Gastrocnemius medialis (tissue), 4 donors: ENCODE measurements around the gene ZNF814. TPM values are rescaled to one million over a fixed set of nuclear protein-coding genes. Genes with fewer than 3 reads are reported as not detected.
A peak's percentile ranks its signal among the peaks of the same experiment; 100 is the strongest.
"Not testable (repeated sequence)": the region's sequence is repeated elsewhere in the genome, so short reads cannot be mapped to it uniquely, and the experiment has no call there.

Experiments used
- ATAC-seq, 2 donors: fragments of 150-250 bp; one replicate each; pipeline ENCODE4 v1.9.1; 2016
- DNase-seq, 2 donors: peaks; one replicate each; pipeline ENCODE4 v3.0.0-alpha.2; 2019
- H3K27ac ChIP-seq, 4 donors: fragments of 200-600 bp; sonication (generic); 1 replicate in 1 of 4; 2 replicates in 3 of 4; pipeline ENCODE4 v1.5.1; 2016 to 2018; ENCODE audit warnings: mild to moderate bottlenecking in 2 of 4, moderate library complexity in 1 of 4
- H3K27me3 ChIP-seq, 3 donors: fragments of 200-600 bp; sonication (generic) in 2 of 3; 1 replicate in 1 of 3; 2 replicates in 2 of 3; pipeline versions ENCODE4 v1.5.1 to v1.6.0; 2016 to 2019; ENCODE audit warnings: mild to moderate bottlenecking in 1 of 3, moderate library complexity in 1 of 3
- H3K36me3 ChIP-seq, 2 donors: fragments of 200-600 bp; sonication (generic) in 1 of 2; one replicate each; pipeline ENCODE4 v1.5.1; 2017 to 2018
- H3K4me1 ChIP-seq, 2 donors: fragments of 200-600 bp; sonication (generic) in 1 of 2; one replicate each; pipeline ENCODE4 v1.5.1; 2016 to 2017; ENCODE audit warnings: mild to moderate bottlenecking in 2 of 2
- H3K4me3 ChIP-seq, 4 donors: fragments of 200-600 bp; sonication (generic) in 3 of 4; 1 replicate in 1 of 4; 2 replicates in 3 of 4; pipeline ENCODE4 v1.5.1; 2016 to 2019; ENCODE audit warnings: mild to moderate bottlenecking in 2 of 4
- H3K9me3 ChIP-seq, 3 donors: fragments of 200-600 bp; sonication (generic) in 2 of 3; 1 replicate in 1 of 3; 2 replicates in 2 of 3; pipeline ENCODE4 v1.5.1; 2016 to 2019
- POLR2A ChIP-seq, 2 donors: fragments of 450-650 bp; IDR thresholded peaks; one replicate each; pipeline ENCODE4 v1.6.1; 2017; ENCODE audit warnings: antibody characterized with exemption in 2 of 2, mild to moderate bottlenecking in 2 of 2, moderate library complexity in 2 of 2
- in situ Hi-C, 4 donors: fragments of 200-750 bp; cut with MboI; loops; one replicate each; pipeline versions ENCODE4 v1.15.0 to v1.8.0; 2017; ENCODE audit warnings: low sequenced_read_pairs in 4 of 4
- intact Hi-C: fragments of 100-400 bp; cut with DNase I; formaldehyde crosslinking; loops from one replicate; pipeline ENCODE4 v1.15.1; 2023; ENCODE audit warnings: low total_unique reads
- total RNA-seq, 4 donors: library from RNA; depleted of rRNA; stranded (reverse); fragments of >200 nt; gene quantifications; one replicate each; pipeline versions ENCODE4 v1.1.0 to v1.2.3, GENCODE V29; 2016
- TF ChIP-seq, protein P1 (sequence below), 5 experiments: fragments of 450-650 bp in 3 of 5; fragments of 200-600 bp in 2 of 5; sonication (generic) in 2 of 5; IDR thresholded peaks in 4 of 5; conservative IDR thresholded peaks in 1 of 5; 1 replicate in 4 of 5; 2 replicates in 1 of 5; pipeline ENCODE4 v1.5.1; 2016 to 2019; ENCODE audit warnings: antibody characterized with exemption in 5 of 5, mild to moderate bottlenecking in 3 of 5, moderate library complexity in 3 of 5

The ZNF814 gene
- total RNA-seq, 4 donors from 2014 or later, result 3.3 to 18.0 (median 4.5) TPM

DNA sequence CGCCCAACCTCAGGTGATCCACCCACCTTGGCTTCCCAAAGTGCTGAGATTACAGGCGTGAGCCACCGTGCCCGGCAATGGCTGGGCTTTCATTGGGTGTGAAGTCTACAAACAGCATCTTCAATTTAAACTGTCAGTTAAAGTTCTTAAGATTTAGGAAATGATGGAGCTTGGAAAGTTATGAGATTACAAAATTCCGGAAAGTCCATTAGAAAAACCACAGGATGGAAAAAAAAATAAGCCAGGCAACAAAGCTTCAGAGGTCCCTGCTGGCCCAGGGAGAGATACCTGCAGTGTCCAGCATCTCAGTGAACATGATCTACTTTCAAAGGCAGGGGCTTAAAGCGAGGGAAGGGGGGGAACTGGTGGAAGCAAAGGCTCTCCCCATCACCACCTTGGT, 63.3 kb downstream of the ZNF814 start:
- intact Hi-C loops, result no loop called here
- ATAC-seq, result no peak
- in situ Hi-C loops, result loop anchor here in 1 of 4 donors (25.0 kb wide), 1 partner anchor 88 kb away; the partner anchor contains the start of genes ZNF671 and ZNF776

DNA sequence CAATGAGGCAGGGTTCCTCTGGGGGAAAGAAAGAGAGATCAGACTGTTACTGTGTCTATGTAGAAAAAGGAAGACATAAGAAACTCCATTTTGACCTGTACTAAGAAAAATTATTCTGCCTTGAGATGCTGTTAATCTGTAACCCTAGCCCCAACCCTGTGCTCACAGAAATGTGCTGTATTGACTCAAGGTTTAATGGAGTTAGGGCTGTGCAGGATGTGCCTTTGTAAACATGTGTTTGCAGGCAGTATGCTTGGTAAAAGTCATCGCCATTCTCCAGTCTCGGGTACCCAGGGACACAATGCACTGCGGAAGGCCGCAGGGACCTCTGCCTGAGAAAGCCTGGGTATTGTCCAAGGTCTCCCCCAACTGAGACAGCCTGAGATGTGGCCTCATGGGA, 65.2 kb downstream of the ZNF814 start:
- H3K27me3 ChIP-seq, in situ Hi-C loops, ATAC-seq, H3K36me3 ChIP-seq, H3K9me3 ChIP-seq, DNase-seq, H3K27ac ChIP-seq, intact Hi-C loops, H3K4me3 ChIP-seq: not testable (repeated sequence)
- peaks cover 8 to 25% of the 10 kb centered on the region in 2 donors for H3K4me1 ChIP-seq

More for the DNA sequence above, 63.3 kb downstream of the ZNF814 start:
- no peaks in the 10 kb centered on the region for H3K9me3 ChIP-seq
- peaks cover 0 to 7% of the 10 kb centered on the region in 2 donors for H3K36me3 ChIP-seq
- H3K27me3 ChIP-seq, result no peaks in the 10 kb centered on the region
- peaks cover 7 to 16% of the 10 kb centered on the region in 2 donors for H3K4me1 ChIP-seq
- DNase-seq, result no peak
- H3K4me3 ChIP-seq, result no peak overlapping the region
- H3K27ac ChIP-seq, result no peak overlapping the region
- TF ChIP-seq, protein P1, sequence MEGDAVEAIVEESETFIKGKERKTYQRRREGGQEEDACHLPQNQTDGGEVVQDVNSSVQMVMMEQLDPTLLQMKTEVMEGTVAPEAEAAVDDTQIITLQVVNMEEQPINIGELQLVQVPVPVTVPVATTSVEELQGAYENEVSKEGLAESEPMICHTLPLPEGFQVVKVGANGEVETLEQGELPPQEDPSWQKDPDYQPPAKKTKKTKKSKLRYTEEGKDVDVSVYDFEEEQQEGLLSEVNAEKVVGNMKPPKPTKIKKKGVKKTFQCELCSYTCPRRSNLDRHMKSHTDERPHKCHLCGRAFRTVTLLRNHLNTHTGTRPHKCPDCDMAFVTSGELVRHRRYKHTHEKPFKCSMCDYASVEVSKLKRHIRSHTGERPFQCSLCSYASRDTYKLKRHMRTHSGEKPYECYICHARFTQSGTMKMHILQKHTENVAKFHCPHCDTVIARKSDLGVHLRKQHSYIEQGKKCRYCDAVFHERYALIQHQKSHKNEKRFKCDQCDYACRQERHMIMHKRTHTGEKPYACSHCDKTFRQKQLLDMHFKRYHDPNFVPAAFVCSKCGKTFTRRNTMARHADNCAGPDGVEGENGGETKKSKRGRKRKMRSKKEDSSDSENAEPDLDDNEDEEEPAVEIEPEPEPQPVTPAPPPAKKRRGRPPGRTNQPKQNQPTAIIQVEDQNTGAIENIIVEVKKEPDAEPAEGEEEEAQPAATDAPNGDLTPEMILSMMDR (IDR thresholded peaks at IDR 0.05 in 4 of 5, conservative IDR thresholded peaks at IDR 0.05 in 1 of 5), result no peak
- TF ChIP-seq POLR2A (IDR thresholded peaks at IDR 0.05), result no peak

DNA sequence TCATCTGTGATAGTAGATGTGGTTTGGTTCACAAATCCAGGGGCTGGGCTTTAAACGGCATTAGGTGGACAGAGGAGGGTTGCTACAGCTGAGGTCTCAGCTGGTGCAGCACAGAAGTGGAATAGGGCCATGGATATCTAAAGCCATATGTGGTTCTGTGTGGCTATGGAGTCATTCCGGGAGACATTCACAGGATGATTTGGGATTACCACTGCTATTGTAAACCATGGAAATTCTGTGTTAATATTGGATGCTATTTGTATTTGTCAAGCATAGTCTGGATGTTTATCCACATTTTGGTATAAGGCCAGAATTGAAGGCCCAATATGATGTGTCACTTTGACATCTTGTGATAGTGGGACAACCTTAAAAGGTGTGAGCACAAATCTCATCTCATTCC, 65.7 kb downstream of the ZNF814 start:
- H3K36me3 ChIP-seq, intact Hi-C loops, H3K9me3 ChIP-seq, ATAC-seq, in situ Hi-C loops, DNase-seq, H3K27ac ChIP-seq, H3K27me3 ChIP-seq, H3K4me3 ChIP-seq: not testable (repeated sequence)
- peaks cover 8 to 25% of the 10 kb centered on the region in 2 donors for H3K4me1 ChIP-seq

DNA sequence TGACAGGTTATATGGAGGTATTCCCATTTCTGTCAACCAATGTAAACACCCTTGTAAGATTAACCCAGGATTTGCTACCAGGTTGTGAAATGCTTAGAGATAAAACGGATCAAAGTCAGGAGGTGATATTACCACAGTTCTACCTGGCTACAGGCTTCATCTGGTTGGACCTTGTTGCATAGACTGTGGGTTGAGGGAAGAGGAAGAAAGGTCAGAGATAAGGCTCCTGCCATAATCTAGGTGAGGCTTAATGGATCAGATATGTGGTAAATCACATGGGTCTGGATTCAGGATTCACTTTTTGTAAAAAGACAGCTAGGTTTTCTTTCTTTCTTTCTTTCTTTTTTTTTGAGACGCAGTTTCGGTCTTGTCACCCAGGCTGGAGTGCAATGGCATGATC, 67.3 kb downstream of the ZNF814 start:
- in situ Hi-C loops, H3K4me3 ChIP-seq, ATAC-seq, H3K27me3 ChIP-seq, DNase-seq, H3K36me3 ChIP-seq, H3K27ac ChIP-seq, H3K9me3 ChIP-seq, intact Hi-C loops: not testable (repeated sequence)
- peaks cover 8 to 25% of the 10 kb centered on the region in 2 donors for H3K4me1 ChIP-seq

DNA sequence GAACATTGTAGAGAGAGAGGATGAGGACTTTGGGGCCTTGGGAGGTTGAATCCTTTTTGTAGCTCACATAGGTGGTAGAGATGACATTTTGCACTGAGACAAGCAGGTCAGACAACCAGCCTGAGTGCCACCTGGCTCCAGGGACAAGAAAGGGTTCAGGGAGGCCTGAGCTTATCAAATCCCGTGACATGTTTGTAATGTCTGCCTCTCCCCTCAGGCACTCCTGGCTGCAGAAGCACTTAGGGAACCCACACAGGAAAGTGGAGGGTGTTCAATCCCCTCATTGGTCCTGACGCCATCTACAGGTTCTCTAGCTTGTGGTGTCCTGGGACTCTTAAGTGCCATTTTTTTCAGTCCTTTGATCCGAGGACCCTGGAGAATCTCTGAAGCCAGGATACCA, 67.7 kb downstream of the ZNF814 start:
- DNase-seq, H3K27me3 ChIP-seq, H3K27ac ChIP-seq, H3K9me3 ChIP-seq, H3K4me3 ChIP-seq, in situ Hi-C loops, H3K36me3 ChIP-seq, ATAC-seq, intact Hi-C loops: not testable (repeated sequence)
- peaks cover 8 to 25% of the 10 kb centered on the region in 2 donors for H3K4me1 ChIP-seq

DNA sequence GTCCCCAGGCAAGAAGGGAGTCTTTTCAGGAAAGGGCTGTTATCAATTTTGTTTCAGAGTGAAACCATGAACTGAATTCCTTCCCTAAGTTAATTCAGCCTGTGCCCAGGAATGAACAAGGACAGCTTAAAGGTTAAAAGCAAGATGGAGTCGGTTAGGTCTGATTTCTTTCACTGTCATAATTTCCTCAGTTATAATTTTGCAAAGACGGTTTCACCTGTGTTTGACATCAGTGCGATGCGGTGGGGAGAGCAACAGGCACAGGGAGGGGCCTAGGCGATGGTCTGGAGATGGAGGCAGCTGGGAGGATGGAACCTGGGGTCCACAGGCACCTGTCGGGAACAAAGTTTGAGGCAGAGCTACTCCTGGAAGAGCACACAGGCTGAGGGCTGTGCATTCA, 68.2 kb downstream of the ZNF814 start:
- TF ChIP-seq, protein P1 (IDR thresholded peaks at IDR 0.05 in 4 of 5, conservative IDR thresholded peaks at IDR 0.05 in 1 of 5), result no peak
- no peak for TF ChIP-seq POLR2A (IDR thresholded peaks at IDR 0.05)
- H3K4me3 ChIP-seq, result peak overlapping the region; percentile 66 to 98 (median 87)
- peaks cover 8 to 25% of the 10 kb centered on the region in 2 donors for H3K4me1 ChIP-seq
- in situ Hi-C loops (no loop called here), intact Hi-C loops (no loop called here)
- H3K9me3 ChIP-seq, result no peaks in the 10 kb centered on the region
- peaks cover 0 to 7% of the 10 kb centered on the region in 2 donors for H3K36me3 ChIP-seq
- peak overlapping the region; percentile 75 to 92 (median 78) for H3K27ac ChIP-seq
- ATAC-seq (no peak), DNase-seq (no peak)
- no peaks in the 10 kb centered on the region for H3K27me3 ChIP-seq
